Glomerular visceral epithelial cell (primary cell): ENCODE data around the gene DTNBP1.

Experiments
- DNase-seq: peaks from one replicate; pipeline ENCODE4 v3.0.0-alpha.2; 2016; ENCODE audit errors: extremely low spot score

The DTNBP1 gene

DNA sequence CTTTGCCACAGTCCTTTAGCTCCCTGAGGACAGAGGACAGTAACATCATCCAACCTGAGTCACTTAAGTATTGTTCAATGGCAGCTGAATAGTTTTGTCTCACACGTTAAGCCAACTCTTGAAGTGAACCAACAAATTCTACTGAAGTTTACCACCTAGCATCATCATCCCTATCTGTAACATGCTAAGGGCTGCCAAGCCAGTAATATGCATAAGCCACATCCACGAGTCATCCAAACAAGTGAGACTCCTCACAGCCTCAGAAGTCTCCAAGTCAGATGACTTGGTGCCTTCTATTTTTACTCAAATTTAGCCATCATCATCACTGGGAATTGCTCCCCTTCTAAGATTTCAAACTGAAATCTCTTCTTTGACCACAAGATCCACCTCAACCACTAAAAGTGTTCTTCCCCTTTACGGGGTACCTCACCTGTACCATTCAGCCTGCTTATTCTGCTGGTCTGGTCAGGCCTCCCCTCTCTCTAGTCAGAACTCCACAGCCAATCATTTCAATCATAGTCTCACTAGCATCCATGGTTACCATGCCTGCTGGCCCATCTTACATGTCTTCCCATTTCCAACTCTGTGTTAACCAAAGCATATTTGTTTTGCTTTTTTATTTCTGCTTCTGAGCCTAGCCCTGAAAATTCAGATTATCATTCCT lies 73.7 kb downstream of the DTNBP1 start:
- peak; percentile 61 for DNase-seq

DNA sequence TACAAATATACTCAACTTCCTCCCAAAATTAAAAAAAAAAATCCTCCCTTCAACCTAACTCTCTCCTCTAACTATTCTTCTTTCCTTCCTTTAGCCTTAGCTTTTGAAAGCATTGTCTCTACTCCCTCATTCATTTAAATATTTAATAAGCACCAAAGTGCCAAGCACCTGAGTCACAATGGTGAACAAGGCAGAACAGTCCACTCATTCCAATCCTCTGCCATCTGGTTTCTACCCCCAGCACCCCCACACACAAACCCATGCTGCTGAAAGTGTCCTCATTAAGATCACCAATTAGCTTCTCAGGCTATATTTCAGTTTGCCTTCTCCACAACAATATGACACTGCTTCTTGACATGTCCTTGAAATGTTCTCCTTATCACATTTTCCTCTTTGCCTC lies 76.3 kb downstream of the DTNBP1 start:
- no peak for DNase-seq

DNA sequence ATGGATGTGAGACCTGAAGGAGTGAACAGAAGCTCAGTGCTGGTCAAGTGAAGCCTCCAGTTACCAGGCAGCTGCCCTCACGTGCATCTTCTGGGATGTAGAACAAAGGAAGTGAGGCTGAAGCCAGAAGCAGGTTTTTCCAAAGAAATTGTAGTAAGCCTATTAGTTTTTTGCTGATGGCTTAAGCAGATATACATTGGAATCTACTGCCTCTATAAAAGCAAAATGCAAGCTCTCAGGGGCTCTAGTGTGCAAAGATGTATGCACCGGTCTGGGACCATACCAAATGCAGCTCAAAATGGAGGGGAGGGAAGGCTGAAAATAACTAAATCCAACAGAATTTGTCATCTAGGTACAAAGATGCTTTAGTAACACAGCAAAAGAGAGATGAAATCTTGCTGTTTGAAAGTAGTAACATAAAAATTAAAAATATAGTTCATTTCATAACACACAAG lies 77.0 kb downstream of the DTNBP1 start:
- DNase-seq: no peak

DNA sequence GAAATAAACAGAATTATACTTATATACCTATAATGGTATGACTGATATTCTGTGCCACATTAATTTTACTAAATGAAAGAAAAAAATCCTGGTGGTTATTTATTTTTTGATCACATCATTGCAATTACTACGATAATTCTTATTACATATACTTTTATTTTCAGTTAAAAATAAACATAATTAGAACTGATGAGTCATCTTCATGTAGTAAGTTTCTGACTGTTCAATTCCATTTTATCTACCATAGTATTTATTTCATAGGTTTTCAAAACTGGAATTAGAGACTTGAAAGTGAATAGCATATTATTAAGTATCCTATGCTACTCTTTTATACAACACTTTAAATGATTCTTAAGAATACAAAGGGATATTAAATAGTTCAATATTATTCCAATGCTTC lies 80.3 kb downstream of the DTNBP1 start:
- DNase-seq: no peak

DNA sequence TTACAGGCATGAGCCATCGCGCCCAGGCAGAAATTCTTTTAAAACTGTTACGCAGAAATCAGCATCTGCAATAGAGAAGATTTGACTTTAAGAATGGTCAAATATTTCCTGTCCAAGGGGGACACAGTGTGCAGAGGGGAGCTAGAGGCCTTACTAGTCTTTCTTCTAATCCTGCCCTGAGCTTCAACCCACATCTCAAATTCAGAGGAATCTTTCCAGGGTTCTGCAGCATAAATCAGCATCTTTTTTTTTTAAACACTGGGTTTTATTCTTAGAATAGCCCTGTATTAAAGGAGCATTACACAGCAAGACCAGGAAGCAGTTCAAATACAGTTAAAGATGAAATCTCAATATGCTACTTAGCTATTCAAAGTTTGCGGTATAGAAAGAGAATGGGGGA lies 81.1 kb downstream of the DTNBP1 start:
- DNase-seq: no peak

DNA sequence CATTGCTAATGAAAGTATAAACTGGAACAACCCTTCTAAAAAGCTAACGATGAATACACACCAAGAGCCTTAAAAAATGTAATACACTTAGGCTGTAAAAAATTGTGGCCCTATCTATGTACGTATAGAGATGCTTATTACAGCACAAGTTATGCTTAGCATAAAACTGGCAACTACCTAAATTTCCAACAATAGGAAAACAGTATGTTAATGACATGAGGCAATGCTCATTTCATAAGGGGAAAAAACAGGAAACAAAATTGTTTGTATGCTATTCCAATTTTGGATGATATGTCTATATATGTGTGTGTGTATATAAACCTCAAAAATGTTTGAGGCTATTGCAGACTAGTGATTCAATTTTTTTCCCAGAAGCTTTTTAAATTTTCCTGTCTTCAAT lies 82.5 kb downstream of the DTNBP1 start:
- no peak for DNase-seq

DNA sequence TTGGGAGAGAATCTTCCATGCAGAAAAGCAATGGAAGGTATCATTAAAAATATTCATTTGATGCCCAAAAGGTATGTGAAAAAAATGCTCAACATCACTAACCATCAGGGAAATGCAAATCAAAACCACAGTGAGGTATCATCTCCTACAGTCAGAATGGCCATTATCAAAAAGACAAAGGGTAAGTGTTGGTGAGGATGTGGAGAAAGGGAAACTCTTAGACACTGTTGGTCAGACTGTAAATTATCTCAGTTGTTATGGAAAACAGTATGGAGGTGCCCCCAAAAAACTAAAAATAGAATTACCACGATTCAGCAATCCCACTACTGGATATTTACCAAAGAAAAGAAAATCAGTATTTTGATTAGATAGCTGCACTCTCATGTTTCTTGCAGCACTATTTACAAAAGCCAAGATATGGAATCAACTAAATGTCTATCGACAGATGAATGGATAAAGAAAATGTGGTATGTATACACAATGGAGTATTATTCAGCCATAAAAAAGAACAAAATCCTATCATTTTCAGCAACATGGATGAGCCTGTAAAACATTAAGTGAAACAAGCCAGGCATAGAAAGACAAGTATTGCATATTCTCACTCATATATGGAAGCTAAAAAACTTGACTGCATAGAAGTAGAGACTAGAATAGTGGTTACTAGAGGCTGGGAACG lies 84.0 kb downstream of the DTNBP1 start:
- no peak for DNase-seq

DNA sequence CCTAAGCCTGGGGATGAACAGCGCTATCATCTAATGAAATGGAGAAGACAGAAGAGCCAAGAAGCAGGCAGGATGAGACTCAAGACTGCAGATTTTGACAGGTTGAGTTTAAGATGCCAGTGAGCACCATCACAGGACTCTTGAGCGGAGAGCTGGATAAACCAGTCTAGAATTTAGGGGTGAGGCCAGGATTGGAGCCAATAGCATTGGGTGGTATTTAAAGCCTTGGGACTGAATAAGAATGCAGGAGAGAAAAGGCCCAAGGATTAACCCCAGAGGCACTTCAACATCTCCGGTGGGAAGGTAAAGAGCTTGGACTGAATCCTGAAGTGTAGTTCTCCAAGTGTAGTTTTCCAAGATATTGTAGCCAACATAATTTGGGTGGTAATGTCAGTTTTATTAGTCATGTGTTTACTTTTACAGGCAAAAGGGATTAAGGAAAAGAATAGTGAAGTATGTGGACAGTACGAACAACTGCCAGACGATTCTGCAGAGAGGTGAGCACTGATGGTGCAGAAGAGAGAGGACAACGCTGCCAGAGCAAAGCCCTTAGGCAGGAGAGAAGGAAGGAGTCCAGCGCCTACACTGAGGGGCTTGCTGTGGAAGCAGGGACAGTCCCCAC lies 85.2 kb downstream of the DTNBP1 start:
- DNase-seq: no peak

DNA sequence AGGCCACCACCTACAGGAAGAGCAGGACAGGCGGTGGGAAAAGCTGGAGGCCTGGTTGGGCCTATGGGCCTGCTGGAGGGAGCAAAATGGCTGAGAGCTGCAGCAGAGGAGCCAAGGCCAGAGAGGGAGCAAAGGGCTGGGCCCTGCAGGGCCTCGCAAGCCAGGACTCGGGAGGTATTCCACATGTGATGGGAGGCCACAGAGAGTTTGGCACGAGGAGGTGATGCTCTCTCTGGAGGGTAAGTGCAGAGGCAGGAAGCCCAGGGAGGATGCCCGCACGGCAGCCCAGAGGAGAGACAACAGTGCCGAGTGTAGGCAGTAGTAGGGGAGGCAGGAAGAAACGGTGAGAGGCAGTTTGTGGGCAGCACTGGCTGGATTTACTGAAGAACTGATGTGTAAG lies 85.7 kb downstream of the DTNBP1 start:
- no peak for DNase-seq

DNA sequence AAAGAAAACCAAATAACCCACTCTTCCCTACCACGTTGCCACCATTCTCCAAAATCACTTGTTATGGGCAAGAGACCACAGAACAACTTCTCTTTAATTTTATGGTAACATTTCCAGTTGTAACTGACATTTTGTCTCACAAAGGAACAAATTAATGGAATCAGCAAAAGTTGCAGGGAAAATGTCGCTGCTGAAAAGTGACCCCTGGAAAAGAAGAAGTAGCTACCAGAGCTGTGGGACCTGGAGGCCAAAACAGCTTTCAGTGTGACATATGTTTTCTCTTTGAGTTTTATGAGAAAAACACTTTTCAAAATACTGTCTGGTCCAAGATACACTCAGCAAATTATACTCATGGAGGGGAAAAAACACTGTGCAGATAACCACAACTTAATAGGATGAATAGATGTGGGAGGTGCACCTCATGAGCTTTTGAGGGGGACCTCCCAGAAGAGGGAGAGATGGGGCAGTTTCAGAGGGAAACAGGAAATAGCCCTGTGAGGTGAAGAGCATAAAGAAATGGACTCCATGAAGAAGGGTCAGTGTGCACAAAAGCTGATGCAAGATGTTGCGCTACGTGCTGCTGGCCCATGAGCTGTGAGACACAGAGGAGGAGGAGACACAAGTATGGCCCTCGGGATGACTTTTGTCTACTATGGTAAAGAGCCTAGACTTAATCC lies 87.3 kb downstream of the DTNBP1 start:
- no peak for DNase-seq

DNA sequence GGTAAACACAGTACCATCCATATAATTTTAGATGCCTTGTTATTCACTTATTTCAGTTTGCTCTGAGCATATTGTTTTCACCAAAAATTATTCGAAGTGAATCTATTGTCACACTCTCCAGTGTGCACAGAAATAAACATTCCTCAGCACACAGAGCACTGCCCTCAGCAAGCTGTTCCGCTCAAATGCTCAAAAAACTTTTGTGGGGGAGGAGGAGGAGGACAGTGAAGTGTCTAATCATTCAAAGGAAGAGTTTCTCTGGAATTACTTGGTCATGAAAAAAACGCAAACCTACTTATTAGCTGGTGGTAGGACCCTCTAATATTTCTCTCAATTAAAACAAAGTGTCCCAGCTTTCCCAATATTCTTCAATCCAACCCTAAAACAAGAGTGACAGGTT lies 88.3 kb downstream of the DTNBP1 start:
- peak; percentile 12 for DNase-seq

DNA sequence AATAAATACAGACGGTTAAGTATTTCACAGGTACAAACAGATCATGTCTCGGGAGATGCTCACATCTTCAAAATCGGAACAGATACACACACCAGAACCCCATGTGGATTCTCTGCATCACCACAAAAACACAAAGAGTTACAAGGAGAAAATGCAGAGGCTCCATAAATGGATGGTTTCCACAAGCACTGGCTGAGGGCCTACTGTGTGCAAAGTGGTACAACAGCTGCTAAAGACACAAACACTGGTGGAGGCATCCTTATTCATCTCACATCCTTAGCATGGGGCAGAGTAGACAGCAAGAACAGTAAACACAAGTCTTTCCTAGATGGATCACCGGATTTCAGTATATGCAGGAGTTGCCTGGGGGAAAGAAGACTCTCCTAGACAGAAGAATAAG lies 88.8 kb downstream of the DTNBP1 start:
- DNase-seq: no peak

DNA sequence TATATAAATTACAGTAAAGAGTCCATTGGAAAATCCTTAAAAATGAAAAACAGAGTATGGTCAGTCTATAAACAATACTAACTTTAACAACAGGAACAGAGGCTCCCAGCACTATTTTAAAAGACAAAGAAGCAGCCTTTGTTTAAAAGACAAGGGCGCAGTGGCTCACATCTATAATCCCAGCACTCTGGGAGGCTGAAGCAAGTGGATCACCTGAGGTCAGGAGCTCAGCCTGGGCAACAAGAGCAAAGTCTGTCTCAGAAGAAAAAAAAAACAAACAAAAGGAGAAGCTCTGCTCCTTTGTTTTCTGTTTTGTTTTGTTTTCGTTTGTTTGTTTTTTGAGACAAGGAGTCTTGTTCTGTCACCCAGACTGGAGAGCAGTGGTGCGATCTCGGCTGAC lies 89.4 kb downstream of the DTNBP1 start:
- DNase-seq: no peak

DNA sequence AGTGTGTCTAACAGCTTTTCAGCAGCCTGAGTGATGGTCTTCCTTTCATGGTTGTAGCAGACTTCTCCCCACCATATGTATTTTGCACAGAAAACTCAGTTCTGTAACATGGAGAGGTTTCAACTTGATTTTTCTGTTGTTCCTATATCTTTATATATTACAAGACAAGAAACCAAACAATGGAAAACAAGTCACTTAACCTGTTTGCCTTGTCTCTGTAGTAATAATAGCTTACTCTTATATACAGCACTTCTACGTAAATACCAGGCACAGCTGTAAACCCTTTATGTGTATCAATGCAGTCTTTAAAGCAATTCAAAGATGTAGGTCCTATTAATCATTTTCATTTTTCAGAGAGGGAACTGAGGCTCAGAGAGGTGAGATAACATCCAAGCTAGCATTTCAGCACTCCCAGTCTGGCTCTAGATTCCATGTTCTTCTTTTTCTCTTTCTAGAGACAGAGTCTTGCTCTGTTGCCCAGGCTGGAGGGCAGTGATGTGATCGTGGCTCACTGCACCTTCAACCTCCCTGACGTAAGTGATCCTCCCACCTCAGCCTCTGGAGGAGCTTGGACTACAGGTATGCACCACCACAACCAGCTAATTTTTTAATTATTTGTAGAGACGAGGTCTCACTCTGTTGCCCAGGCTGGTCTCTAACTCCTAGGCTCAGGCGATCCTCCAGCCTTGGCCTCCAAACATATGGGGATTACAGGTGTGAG lies 90.4 kb downstream of the DTNBP1 start:
- no peak for DNase-seq

DNA sequence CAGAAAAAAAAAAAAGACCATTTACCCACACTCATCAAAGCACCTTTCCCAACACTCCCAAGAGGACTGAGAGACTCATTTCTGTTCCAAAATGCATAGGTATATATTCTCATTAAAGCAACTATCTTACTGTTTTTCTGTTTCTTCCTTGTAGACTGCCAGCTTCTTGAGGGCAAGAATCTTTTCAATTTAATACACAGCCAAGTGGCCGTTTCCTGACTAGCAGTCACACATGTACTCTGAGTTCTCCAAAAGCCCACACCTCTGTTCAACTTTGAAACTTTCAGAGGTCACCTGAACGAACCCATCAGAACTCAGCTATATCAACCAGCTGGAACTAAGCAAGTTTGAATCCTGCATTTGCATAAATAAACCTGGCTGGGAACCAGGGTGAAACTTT lies 92.7 kb downstream of the DTNBP1 start:
- DNase-seq: no peak

DNA sequence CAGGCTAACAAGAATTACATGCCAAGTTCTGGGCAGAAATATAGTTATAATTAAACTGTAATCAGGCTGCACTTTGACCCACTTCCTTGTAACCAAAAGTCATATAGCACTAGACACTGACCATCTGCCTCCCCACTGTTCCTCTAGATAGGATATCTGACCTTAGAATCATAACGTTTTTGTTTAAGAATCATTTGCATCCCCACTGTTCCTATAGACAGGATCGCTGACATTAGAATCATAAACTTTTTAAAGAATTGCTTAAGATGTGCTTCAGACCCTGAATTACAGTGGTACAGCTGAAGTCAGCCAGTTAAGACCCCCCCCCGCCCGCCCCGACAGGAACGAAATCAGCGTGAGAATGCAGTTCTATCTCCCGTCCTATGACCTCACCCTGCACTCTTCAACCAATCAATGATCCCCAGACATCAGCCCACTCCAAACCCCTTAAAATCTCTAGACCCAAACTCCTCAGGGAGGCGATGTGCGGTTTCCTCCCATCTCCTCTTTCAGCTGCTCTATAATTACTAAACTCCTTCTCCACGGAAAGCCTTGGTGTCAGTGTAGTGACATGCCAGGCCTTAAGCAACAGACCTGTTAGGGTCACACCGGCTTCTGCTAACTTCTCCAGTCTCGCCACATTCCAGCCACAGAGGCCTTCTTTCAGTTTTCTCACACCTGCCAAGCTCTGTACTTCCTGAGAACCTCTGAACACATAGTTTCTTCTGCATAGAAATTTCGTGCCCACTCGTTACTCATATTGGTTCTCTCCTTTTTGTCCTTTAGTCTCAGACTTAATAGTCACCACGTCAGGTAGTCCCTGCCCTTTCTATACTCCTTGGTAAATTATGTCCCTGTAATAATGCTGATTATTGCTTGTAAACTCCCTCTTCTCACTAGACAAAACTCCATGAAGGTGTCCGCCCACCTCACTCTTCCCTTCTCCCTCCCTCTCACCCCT lies 93.5 kb downstream of the DTNBP1 start:
- DNase-seq: no peak

DNA sequence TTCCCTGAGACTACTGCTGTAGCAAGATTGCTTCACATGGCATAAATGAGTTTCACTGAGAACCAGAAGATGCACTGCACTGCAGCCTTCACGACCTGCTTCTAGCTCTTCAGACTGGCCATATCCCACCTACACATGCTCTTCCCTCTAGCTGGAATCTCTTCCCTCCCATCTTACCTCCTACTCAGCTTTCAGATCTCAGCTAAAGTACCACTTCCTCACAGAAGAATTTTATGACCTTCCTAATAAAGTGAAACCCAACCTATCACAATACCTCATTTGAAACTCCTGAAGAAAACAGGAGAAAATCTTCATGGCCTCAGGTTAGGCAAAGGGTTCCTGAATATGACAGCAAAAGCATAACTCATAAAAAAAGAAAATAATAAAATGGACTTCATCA lies 99.9 kb downstream of the DTNBP1 start:
- DNase-seq: no peak

DNA sequence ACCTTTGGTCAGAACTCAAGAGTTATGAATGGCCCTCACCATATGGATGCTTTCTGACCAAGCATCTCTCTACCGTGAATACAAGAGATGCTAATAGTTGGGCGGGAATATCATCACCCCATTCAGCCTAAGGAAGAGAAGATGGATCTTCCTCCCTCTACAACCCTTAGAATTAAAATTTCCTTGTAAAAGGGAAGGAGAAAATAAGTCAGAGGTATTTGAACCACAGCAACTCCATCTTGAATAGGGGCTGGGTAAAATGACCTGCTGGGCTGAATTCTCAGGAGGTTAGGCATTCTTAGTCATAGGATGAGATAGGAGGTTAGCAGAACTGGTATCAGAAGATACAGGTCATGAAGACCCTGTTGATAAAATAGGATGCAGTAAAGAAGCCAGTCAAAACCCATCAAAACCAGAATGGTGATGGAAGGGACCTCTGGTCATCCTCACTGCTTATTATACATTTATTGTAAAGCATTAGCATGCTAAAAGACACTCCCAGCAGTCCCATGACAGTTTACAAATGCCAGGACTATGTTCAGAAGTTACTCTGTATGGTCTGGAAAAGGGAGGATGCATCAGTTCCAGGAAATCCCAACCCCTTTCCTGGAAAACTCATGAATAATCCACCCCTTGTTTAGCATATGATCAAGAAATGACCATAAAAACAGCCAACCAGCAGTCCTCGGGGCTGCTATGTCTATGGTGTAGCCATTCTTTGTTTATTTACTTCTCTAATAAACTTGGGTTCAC lies 101.2 kb downstream of the DTNBP1 start:
- no peak for DNase-seq

DNA sequence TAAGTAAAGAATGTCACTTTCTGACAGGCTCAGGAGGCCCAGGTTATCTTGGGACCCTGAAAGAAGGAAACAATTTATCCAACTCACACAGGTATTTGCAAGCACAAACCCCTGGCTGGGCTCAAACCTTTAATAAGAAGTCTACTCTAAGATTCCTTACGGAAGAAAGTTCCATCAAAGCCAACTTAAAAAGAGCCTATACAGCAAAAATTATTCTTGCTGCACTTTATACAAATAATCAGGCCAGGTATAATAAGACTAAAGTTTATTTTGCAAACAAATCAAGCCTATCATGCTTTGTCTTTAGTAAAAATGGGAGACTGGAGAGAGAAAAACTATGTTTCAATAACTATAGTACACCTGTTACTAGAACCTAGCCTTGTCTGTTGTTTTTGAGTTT lies 102.1 kb downstream of the DTNBP1 start:
- DNase-seq: no peak

DNA sequence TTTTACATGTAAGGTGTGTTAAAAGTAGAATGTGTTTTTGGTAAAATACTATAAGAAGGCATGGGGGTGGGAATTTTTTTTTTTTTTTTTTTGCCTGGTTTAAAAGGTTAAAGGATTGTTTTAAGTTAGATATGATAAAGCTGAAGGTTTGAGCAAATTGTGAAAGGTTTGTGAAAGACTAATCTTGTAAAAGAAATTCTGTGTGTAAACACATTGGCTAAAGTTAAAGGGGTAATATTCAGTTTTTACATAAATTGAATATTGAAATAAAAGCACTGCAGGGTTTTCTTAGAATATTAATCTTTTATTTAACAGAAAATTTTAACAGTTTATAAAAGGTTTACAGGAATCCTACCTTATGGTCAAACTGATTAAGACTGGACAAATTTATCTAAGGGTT lies 105.7 kb downstream of the DTNBP1 start:
- DNase-seq: no peak
